ENCODE data around the gene LRP2. TPM values are rescaled to one million over a fixed set of nuclear protein-coding genes. Genes with fewer than 3 reads are reported as not detected.

Gene LRP2
- total RNA-seq, 1 experiment from 2014 or later: 0.59 TPM

DNA sequence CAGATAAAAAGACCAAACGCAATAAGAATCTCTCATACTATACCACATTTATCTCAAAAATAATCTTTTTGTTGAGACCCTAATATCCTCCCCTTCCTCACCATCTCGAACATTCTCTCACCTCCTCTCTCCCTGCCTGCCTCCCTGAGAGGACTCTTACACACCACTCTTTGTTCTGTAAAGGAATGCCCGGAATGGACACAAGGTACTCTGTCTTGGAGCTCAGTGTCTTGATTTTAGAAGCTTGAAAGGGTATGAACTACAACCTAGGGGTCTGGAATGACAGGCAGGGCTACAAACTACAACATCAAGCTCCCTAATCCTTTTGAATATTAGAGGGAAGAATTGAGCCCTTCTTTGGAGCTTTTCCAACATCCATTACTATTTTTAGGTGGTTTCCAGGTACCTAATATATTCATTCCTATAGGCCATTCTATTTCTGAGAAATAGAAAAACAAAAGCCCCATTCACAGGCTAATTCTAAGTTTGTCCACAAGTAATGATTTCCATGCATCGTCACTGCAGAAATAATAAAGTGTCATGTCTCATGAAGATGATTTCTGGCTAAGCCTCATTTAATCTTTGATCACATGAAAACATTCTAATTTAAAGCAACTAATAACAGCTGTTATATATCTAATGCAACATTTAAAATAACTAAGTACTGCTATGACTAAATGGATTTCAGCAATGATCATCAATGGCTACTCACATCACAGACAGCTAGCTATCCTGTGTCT is 60.6 kb downstream of the LRP2 start:
- Mint-ChIP-seq H3K36me3 (no peaks in the 10 kb centered on the region), H3K4me1 (peaks cover 17% of the 10 kb centered on the region), H3K9me3 (peaks cover 7% of the 10 kb centered on the region; the same call in 1 of the 2 replicates), H3K27ac (no peak overlapping the region), H3K4me3 (no peak overlapping the region), H3K27me3 (ENCODE audit: low read depth) (no peaks in the 10 kb centered on the region)
- TF ChIP-seq IRF2 (CRISPR knock-in tag; IDR thresholded peaks at IDR 0.05; ENCODE audit: borderline replicate concordance, low read depth): no peak
- TF ChIP-seq, protein P1, sequence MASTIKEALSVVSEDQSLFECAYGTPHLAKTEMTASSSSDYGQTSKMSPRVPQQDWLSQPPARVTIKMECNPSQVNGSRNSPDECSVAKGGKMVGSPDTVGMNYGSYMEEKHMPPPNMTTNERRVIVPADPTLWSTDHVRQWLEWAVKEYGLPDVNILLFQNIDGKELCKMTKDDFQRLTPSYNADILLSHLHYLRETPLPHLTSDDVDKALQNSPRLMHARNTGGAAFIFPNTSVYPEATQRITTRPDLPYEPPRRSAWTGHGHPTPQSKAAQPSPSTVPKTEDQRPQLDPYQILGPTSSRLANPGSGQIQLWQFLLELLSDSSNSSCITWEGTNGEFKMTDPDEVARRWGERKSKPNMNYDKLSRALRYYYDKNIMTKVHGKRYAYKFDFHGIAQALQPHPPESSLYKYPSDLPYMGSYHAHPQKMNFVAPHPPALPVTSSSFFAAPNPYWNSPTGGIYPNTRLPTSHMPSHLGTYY (CRISPR knock-in tag; IDR thresholded peaks at IDR 0.05): no peak
- no peak for TF ChIP-seq KAT7 (CRISPR knock-in tag; IDR thresholded peaks at IDR 0.05; ENCODE audit: borderline replicate concordance)
- TF ChIP-seq SMAD4 (CRISPR knock-in tag; IDR thresholded peaks at IDR 0.05): no peak
- TF ChIP-seq ZNF138 (CRISPR knock-in tag; conservative IDR thresholded peaks at IDR 0.05): no peak
- TF ChIP-seq, protein P2, sequence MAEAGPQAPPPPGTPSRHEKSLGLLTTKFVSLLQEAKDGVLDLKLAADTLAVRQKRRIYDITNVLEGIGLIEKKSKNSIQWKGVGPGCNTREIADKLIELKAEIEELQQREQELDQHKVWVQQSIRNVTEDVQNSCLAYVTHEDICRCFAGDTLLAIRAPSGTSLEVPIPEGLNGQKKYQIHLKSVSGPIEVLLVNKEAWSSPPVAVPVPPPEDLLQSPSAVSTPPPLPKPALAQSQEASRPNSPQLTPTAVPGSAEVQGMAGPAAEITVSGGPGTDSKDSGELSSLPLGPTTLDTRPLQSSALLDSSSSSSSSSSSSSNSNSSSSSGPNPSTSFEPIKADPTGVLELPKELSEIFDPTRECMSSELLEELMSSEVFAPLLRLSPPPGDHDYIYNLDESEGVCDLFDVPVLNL (CRISPR knock-in tag; IDR thresholded peaks at IDR 0.05; ENCODE audit: borderline replicate concordance, low read depth): no peak
- no peak for TF ChIP-seq OVOL2 (CRISPR knock-in tag; IDR thresholded peaks at IDR 0.05; ENCODE audit: borderline replicate concordance)
- TF ChIP-seq, protein P3, sequence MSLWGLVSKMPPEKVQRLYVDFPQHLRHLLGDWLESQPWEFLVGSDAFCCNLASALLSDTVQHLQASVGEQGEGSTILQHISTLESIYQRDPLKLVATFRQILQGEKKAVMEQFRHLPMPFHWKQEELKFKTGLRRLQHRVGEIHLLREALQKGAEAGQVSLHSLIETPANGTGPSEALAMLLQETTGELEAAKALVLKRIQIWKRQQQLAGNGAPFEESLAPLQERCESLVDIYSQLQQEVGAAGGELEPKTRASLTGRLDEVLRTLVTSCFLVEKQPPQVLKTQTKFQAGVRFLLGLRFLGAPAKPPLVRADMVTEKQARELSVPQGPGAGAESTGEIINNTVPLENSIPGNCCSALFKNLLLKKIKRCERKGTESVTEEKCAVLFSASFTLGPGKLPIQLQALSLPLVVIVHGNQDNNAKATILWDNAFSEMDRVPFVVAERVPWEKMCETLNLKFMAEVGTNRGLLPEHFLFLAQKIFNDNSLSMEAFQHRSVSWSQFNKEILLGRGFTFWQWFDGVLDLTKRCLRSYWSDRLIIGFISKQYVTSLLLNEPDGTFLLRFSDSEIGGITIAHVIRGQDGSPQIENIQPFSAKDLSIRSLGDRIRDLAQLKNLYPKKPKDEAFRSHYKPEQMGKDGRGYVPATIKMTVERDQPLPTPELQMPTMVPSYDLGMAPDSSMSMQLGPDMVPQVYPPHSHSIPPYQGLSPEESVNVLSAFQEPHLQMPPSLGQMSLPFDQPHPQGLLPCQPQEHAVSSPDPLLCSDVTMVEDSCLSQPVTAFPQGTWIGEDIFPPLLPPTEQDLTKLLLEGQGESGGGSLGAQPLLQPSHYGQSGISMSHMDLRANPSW (CRISPR knock-in tag; conservative IDR thresholded peaks at IDR 0.05; ENCODE audit: low read depth): no peak
- TF ChIP-seq, protein P4, sequence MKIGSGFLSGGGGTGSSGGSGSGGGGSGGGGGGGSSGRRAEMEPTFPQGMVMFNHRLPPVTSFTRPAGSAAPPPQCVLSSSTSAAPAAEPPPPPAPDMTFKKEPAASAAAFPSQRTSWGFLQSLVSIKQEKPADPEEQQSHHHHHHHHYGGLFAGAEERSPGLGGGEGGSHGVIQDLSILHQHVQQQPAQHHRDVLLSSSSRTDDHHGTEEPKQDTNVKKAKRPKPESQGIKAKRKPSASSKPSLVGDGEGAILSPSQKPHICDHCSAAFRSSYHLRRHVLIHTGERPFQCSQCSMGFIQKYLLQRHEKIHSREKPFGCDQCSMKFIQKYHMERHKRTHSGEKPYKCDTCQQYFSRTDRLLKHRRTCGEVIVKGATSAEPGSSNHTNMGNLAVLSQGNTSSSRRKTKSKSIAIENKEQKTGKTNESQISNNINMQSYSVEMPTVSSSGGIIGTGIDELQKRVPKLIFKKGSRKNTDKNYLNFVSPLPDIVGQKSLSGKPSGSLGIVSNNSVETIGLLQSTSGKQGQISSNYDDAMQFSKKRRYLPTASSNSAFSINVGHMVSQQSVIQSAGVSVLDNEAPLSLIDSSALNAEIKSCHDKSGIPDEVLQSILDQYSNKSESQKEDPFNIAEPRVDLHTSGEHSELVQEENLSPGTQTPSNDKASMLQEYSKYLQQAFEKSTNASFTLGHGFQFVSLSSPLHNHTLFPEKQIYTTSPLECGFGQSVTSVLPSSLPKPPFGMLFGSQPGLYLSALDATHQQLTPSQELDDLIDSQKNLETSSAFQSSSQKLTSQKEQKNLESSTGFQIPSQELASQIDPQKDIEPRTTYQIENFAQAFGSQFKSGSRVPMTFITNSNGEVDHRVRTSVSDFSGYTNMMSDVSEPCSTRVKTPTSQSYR (CRISPR knock-in tag; IDR thresholded peaks at IDR 0.05): no peak
- TF ChIP-seq ZNF416 (CRISPR knock-in tag; IDR thresholded peaks at IDR 0.05): no peak
- no peak for TF ChIP-seq TP53 (CRISPR knock-in tag; IDR thresholded peaks at IDR 0.05)
- ChIA-PET CTCF (interaction anchor here (0.7 to 1.5 kb wide), 2 partner anchors 80 to 96 kb away, joined by 3 read pairs; no protein-coding TSS in a partner anchor), POLR2A (interaction anchor here (0.6 to 1.1 kb wide), 3 partner anchors 12 to 565 kb away, joined by 3 to 4 read pairs (median 3); no protein-coding TSS in a partner anchor)
- ATAC-seq (no peak; the same call in 1 of the 2 replicates), DNase-seq (ENCODE audit: low spot score) (no peak)

DNA sequence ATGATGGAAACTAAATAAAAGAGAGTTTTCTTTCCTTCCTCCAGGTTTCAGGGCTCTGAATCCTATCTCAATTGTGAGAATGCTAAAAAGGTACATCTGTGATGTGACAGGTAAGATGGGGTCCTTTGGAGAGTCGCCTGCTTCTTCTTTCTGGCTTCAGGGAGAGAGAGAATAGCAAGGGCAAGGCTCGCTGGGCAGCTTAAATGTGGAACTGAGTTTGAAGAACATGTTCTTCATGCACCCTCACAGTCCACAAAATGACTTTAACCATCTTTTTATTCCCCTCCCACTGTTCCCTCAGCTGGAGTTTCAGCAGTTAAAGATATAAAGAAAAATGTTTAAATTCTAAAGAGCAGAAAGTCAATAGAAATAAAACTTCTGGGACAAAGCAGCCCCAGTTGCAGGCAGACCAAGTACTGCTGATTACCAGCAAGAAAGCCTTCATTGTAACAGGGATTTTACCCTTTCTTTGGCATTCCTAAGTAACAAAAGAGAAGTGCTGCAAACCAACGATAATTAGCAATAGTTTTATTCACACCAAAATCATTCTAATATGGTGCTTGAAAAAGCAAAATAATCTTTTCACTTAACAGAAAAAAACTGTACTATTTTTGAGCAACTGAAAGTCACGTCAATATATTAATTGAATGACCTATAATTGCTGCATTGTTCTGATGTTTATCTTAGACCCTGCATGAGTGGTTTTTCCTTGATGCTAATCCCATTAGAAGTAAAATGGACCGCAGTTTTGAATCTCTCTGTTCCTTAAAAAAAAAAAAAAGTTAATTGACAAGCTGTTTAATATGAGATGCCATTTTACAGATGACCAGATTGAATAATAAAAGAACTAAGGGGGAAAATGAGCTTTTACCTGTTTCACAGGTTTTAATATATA is 61.5 kb downstream of the LRP2 start:
- DNase-seq (ENCODE audit: low spot score): no peak
- H3K4me3 Mint-ChIP-seq: no peak overlapping the region
- H3K36me3 Mint-ChIP-seq: no peaks in the 10 kb centered on the region
- no peak overlapping the region for H3K27ac Mint-ChIP-seq
- no peaks in the 10 kb centered on the region for H3K27me3 Mint-ChIP-seq (ENCODE audit: low read depth)
- ChIA-PET POLR2A (interaction anchor here (0.6 to 1.1 kb wide), 5 partner anchors 13 to 564 kb away, joined by 3 to 5 read pairs (median 4); no protein-coding TSS in a partner anchor), CTCF (interaction anchor here (0.7 to 1.5 kb wide), 2 partner anchors 79 to 97 kb away, joined by 3 read pairs; no protein-coding TSS in a partner anchor)
- TF ChIP-seq, protein P5, sequence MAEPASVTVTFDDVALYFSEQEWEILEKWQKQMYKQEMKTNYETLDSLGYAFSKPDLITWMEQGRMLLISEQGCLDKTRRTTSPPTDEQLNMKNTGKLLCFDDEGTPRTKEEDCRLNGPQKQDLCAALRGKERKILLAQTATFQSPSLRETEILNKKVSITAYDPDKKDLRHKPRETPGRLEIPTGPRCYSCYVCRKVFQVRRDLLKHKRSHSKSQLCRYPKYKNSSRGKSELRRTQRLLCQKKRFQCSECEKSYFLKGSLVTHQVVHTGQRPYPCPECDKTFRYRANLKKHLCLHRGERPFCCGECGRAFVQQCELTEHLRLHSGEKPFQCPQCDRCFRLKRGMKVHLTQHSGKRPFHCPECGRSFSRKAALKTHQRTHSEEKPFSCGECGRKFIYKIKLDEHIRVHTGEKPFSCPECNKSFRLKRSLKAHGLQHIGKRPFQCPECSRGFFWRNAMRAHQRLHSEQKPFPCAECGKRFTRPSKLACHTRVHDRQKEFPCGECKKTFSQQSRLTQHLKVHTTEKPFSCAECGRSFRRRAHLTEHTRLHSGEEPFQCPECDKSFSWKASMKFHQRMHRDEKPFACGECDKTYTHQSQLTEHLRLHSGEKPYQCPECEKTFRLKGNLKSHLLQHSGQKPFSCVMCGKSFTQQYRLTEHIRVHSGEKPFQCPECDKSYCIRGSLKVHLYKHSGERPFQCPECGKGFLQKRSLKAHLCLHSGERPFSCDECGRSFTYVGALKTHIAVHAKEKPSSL (CRISPR knock-in tag; conservative IDR thresholded peaks at IDR 0.05): no peak
- TF ChIP-seq, protein P6, sequence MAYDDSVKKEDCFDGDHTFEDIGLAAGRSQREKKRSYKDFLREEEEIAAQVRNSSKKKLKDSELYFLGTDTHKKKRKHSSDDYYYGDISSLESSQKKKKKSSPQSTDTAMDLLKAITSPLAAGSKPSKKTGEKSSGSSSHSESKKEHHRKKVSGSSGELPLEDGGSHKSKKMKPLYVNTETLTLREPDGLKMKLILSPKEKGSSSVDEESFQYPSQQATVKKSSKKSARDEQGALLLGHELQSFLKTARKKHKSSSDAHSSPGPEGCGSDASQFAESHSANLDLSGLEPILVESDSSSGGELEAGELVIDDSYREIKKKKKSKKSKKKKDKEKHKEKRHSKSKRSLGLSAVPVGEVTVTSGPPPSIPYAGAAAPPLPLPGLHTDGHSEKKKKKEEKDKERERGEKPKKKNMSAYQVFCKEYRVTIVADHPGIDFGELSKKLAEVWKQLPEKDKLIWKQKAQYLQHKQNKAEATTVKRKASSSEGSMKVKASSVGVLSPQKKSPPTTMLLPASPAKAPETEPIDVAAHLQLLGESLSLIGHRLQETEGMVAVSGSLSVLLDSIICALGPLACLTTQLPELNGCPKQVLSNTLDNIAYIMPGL (CRISPR knock-in tag; IDR thresholded peaks at IDR 0.05): no peak
- TF ChIP-seq, protein P3 (CRISPR knock-in tag; conservative IDR thresholded peaks at IDR 0.05; ENCODE audit: low read depth): no peak
- no peak for TF ChIP-seq FOXP1 (CRISPR knock-in tag; IDR thresholded peaks at IDR 0.05; ENCODE audit: borderline replicate concordance)
- no peak for TF ChIP-seq GTF2I (CRISPR knock-in tag; conservative IDR thresholded peaks at IDR 0.05)
- peaks cover 17% of the 10 kb centered on the region for H3K4me1 Mint-ChIP-seq
- H3K9me3 Mint-ChIP-seq: peaks cover 7% of the 10 kb centered on the region; the same call in 1 of the 2 replicates
- peak; percentile 55 for ATAC-seq

Measured in WTC11 (cell line).